Esophagus muscularis mucosa (tissue), 3 donors: ENCODE data around the gene HS6ST3.

Experiments
- EP300 ChIP-seq: sonication (generic); formaldehyde crosslinking; IDR thresholded peaks from one replicate; pipeline ENCODE4 v1.6.1; 2017; ENCODE audit warnings: antibody characterized with exemption
- TF ChIP-seq, protein P1 (sequence below), 3 experiments: fragments of 200-600 bp in 2 of 3; fragments of 450-650 bp in 1 of 3; sonication (generic) in 2 of 3; IDR thresholded peaks; one replicate each; pipeline ENCODE4 v1.5.1; 2017 to 2019; ENCODE audit warnings: antibody characterized with exemption in 3 of 3, mild to moderate bottlenecking in 2 of 3, moderate library complexity in 1 of 3

DNA sequence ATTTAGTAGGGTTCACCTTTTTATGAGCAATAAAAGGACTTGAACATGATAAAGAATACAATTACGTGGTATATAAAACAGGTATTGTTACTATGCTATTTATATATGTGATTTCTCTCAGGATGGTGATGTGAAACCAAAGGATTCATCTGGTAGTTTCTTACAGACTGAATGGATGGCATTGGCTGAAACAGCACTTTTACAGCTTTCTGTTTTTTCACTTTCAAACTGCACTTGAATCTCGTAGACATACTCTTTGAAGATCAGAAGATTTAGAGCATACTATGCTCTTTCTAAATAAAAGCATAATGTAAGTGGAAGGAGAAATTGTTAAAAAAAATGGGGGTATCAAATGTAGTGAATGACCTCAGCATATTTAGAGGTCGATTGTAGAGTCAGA is 354.8 kb downstream of the HS6ST3 start:
- TF ChIP-seq, protein P1, sequence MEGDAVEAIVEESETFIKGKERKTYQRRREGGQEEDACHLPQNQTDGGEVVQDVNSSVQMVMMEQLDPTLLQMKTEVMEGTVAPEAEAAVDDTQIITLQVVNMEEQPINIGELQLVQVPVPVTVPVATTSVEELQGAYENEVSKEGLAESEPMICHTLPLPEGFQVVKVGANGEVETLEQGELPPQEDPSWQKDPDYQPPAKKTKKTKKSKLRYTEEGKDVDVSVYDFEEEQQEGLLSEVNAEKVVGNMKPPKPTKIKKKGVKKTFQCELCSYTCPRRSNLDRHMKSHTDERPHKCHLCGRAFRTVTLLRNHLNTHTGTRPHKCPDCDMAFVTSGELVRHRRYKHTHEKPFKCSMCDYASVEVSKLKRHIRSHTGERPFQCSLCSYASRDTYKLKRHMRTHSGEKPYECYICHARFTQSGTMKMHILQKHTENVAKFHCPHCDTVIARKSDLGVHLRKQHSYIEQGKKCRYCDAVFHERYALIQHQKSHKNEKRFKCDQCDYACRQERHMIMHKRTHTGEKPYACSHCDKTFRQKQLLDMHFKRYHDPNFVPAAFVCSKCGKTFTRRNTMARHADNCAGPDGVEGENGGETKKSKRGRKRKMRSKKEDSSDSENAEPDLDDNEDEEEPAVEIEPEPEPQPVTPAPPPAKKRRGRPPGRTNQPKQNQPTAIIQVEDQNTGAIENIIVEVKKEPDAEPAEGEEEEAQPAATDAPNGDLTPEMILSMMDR (IDR thresholded peaks at IDR 0.05), result no peak
- TF ChIP-seq EP300, result no peak
